Cardiac fibroblast (primary cell): ENCODE data around the gene DOHH.

Experiments used
- DNase-seq, 2 donors: peaks; one replicate each; pipeline versions ENCODE4 v3.0.0 to v3.0.0-alpha.2; 2010; ENCODE audit warnings: low read depth in 2 of 2
- H3K4me3 ChIP-seq, 2 donors: replicated peaks in 1 of 2; 1 replicate in 1 of 2; 2 replicates in 1 of 2; pipeline ENCODE4 v1.5.1; 2011; ENCODE audit warnings: low read depth in 2 of 2, low read length in 2 of 2, mild to moderate bottlenecking in 2 of 2, moderate library complexity in 1 of 2
- CTCF ChIP-seq: IDR thresholded peaks from one replicate; pipeline ENCODE4 v1.5.1; 2011; ENCODE audit warnings: low read depth, mild to moderate bottlenecking, low read length, inconsistent platforms

The DOHH gene

GRCh38 chr19:3463714-3464586, 36.5 kb downstream of the DOHH start:
- TF ChIP-seq CTCF = no peak
- H3K4me3 ChIP-seq = no peak overlapping the region
- no peak for DNase-seq

GRCh38 chr19:3462991-3463713, 37.3 kb downstream of the DOHH start:
- no peak for TF ChIP-seq CTCF
- no peak for DNase-seq
- no peak overlapping the region for H3K4me3 ChIP-seq

DNA sequence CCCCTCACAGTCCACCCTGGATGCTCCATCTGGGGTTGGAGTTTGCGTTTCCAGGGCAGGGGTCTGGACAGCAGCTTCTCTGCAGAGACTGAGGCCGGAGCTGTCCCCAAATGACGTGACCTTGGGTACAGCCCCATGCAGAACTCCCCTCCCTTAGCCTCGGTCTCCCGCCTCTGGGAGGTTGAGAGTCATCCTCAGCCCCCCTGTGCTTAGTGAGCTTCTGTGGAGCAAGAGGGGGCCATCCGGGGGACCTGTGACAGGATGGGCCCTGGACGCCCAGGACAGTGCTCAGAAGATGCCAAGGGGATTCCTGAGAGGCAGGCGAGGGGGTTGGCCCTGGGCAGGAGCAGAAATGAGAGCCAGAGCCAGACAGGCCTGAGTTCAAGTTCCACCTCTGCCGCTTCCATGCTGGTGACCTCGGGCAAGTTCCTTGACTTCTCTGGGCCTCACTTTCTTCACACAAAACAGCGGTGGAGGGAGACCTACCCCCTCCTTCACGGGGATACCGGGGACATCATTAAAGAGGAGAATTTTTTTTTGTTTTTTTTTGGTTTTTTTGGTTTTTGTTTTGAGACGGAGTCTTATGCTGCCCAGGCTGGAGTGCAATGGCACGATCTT, 40.4 kb downstream of the DOHH start:
- TF ChIP-seq CTCF = no peak
- no peak for DNase-seq
- no peak overlapping the region for H3K4me3 ChIP-seq

- peak; percentile 93 to 96 for DNase-seq
- H3K4me3 ChIP-seq = no peak overlapping the region
These were observed 41.2 kb downstream of the DOHH start for GRCh38 chr19:3459089-3459881.

GRCh38 chr19:3458229-3459088, 42.0 kb downstream of the DOHH start:
- H3K4me3 ChIP-seq = no peak overlapping the region
- no peak for TF ChIP-seq CTCF
- no peak for DNase-seq

More at GRCh38 chr19:3459089-3459881, 41.2 kb downstream of the DOHH start:
- no peak for TF ChIP-seq CTCF
